Endothelial cell of umbilical vein (primary cell): ENCODE results near the gene PRDM1. TPM values are rescaled to one million over a fixed set of nuclear protein-coding genes. Genes with fewer than 3 reads are reported as not detected.

ENCODE experiments used
- BruUV-seq: library from RNA; stranded (reverse); fragments of 400-500 nt; replicated peaks from 2 replicates; lab custom pipeline; 2021; lab: Mats Ljungman, UMichigan
- CTCF ChIA-PET: fragments of 300-600, 350-600 bp; sonication (Branson Sonifier 250); formaldehyde crosslinking; loops from one replicate; lab custom pipeline; 2021; ENCODE audit warnings: antibody characterized with exemption, inconsistent platforms; lab: Charles Lee
- POLR2A ChIA-PET: fragments of 300-600, 350-600 bp; sonication (Branson Sonifier 250); formaldehyde crosslinking; loops from one replicate; lab custom pipeline; 2021; ENCODE audit warnings: antibody characterized with exemption, inconsistent platforms; lab: Charles Lee
- DNase-seq: peaks from one replicate; pipeline ENCODE4 v3.0.0-alpha.2; 2011; ENCODE audit warnings: low read depth, low spot score
- FAIRE-seq: peaks from 2 replicates; lab custom pipeline; 2011; peaks lifted over from hg19 to GRCh38; lab: Jason Lieb, UNC
- H2AFZ ChIP-seq: 2 replicates; pipeline ENCODE4 v1.6.0; 2012; ENCODE audit warnings: low read depth, low read length, control low read depth, inconsistent platforms
- H3K27ac ChIP-seq: 2 replicates; pipeline ENCODE4 v1.5.1; 2011; ENCODE audit warnings: low read depth, mild to moderate bottlenecking, control low read depth, low read length, moderate library complexity; ENCODE audit not compliant: insufficient read depth
- H3K27me3 ChIP-seq, 2 experiments: 2 replicates each; pipeline versions ENCODE4 v1.6.0 to v1.6.1; 2011; ENCODE audit warnings: low read length in 2 of 2, mixed read lengths in 1 of 2; ENCODE audit not compliant: control insufficient read depth in 2 of 2, insufficient read depth in 2 of 2
- H3K36me3 ChIP-seq, 2 experiments: 2 replicates in 1 of 2; 3 replicates in 1 of 2; pipeline ENCODE4 v1.5.1; 2011; ENCODE audit warnings: low read length in 2 of 2, mild to moderate bottlenecking in 1 of 2, moderate library complexity in 1 of 2; ENCODE audit not compliant: control insufficient read depth in 2 of 2, insufficient read depth in 2 of 2; ENCODE audit errors: extremely low read depth in 1 of 2
- H3K4me1 ChIP-seq: 3 replicates; pipeline ENCODE4 v1.5.1; 2011; ENCODE audit warnings: mild to moderate bottlenecking, low read length; ENCODE audit not compliant: control insufficient read depth, insufficient read depth; ENCODE audit errors: extremely low read depth
- H3K4me2 ChIP-seq: 2 replicates; pipeline ENCODE4 v1.6.1; 2011; ENCODE audit warnings: low read length, control low read depth, mixed read lengths; ENCODE audit not compliant: insufficient read depth
- H3K4me3 ChIP-seq, 3 experiments: fragments of 200-600 bp in 1 of 3; sonication (generic), shearing (Covaris generic) in 1 of 3; replicated peaks in 1 of 3; 2 replicates each; pipeline ENCODE4 v1.5.1; 2011 to 2016; ENCODE audit warnings: control low read depth in 3 of 3, low read length in 3 of 3, mild to moderate bottlenecking in 2 of 3, inconsistent platforms in 1 of 3, low read depth in 1 of 3, moderate library complexity in 1 of 3; ENCODE audit not compliant: insufficient read depth in 1 of 3
- H3K79me2 ChIP-seq: 2 replicates; pipeline ENCODE4 v1.6.0; 2012; ENCODE audit warnings: low read length, inconsistent platforms; ENCODE audit not compliant: control insufficient read depth, insufficient read depth
- H3K9ac ChIP-seq: replicated peaks from 2 replicates; pipeline ENCODE3; 2011; ENCODE audit warnings: low read length, control low read depth; ENCODE audit not compliant: insufficient read depth; ENCODE audit errors: extremely low read depth
- H3K9me1 ChIP-seq: replicated peaks from 3 replicates; pipeline ENCODE4 v1.6.0; 2011; ENCODE audit warnings: mild to moderate bottlenecking, low read length; ENCODE audit not compliant: control insufficient read depth, insufficient read depth; ENCODE audit errors: extremely low read depth
- H3K9me3 ChIP-seq: replicated peaks from 2 replicates; pipeline ENCODE4 v1.5.1; 2012; ENCODE audit warnings: low read length, inconsistent platforms; ENCODE audit not compliant: control insufficient read depth, insufficient read depth
- H4K20me1 ChIP-seq: replicated peaks from 2 replicates; pipeline ENCODE3; 2011; ENCODE audit warnings: mild to moderate bottlenecking, low read length; ENCODE audit not compliant: control insufficient read depth, insufficient read depth; ENCODE audit errors: extremely low read depth
- EZH2 ChIP-seq: IDR thresholded peaks from 2 replicates; pipeline ENCODE4 v1.6.1; 2012; ENCODE audit warnings: borderline replicate concordance, low read depth, mild to moderate bottlenecking, moderate library complexity, low read length, inconsistent platforms; ENCODE audit not compliant: severe bottlenecking
- FOS ChIP-seq: IDR thresholded peaks from 2 replicates; pipeline ENCODE4 v1.6.1; 2011; ENCODE audit warnings: mild to moderate bottlenecking, low read length, moderate library complexity, borderline replicate concordance; ENCODE audit not compliant: insufficient read depth
- GATA2 ChIP-seq: IDR thresholded peaks from 2 replicates; pipeline ENCODE4 v1.7.0; 2011; ENCODE audit warnings: low read depth, mild to moderate bottlenecking, moderate library complexity, mixed read lengths, low read length; ENCODE audit not compliant: insufficient read length, insufficient read depth
- JUN ChIP-seq: IDR thresholded peaks from 2 replicates; pipeline ENCODE4 v1.6.1; 2011; ENCODE audit warnings: borderline replicate concordance, low read depth; ENCODE audit not compliant: insufficient read length, insufficient read depth
- MAX ChIP-seq: IDR thresholded peaks from 2 replicates; pipeline ENCODE4 v1.6.1; 2011; ENCODE audit not compliant: insufficient read depth, insufficient read length
- MYC ChIP-seq: IDR thresholded peaks from one replicate; pipeline ENCODE4 v1.6.1; 2011; ENCODE audit warnings: mild to moderate bottlenecking, low read depth, low read length
- POLR2A ChIP-seq: IDR thresholded peaks from 2 replicates; pipeline ENCODE4 v1.6.1; 2012; ENCODE audit warnings: low read depth, mild to moderate bottlenecking, control low read depth, low read length
- POLR2AphosphoS5 ChIP-seq: IDR thresholded peaks from 2 replicates; pipeline ENCODE4 v1.6.1; 2012; ENCODE audit warnings: low read depth, mild to moderate bottlenecking, control low read depth, low read length, moderate library complexity; ENCODE audit not compliant: insufficient read depth
- dilution Hi-C: fragments of 300-500 bp; cut with MboI; formaldehyde crosslinking; loops from one replicate; pipeline ENCODE4 v1.15.0; 2019; ENCODE audit warnings: low sequenced_read_pairs; ENCODE audit not compliant: extremely low pct_ligation_motif_present
- intact Hi-C: fragments of 100-400 bp; cut with micrococcal nuclease; formaldehyde crosslinking; loops from one replicate; pipeline ENCODE4 v1.10.0; 2022
- polyA plus RNA-seq, 4 experiments: library from polyadenylated mRNA; depleted of rRNA in 3 of 4; stranded (reverse) in 3 of 4; unstranded in 1 of 4; fragments of >200 nt; gene quantifications; 2 replicates each; pipeline versions ENCODE4 v1.2.1 to v1.2.3, GENCODE V29; 2011 to 2012; ENCODE audit warnings: missing spikeins in 1 of 4
- total RNA-seq: library from RNA; stranded (reverse); gene quantifications from 2 replicates; pipeline ENCODE4 v1.2.3, GENCODE V29; 2021
- TF ChIP-seq, protein P1 (sequence below), 2 donors: IDR thresholded peaks; 1 replicate in 1 of 2; 2 replicates in 1 of 2; pipeline ENCODE4 v1.5.1; 2011; ENCODE audit warnings: low read length in 2 of 2, mild to moderate bottlenecking in 2 of 2, moderate library complexity in 2 of 2, control low read depth in 1 of 2, inconsistent platforms in 1 of 2, low read depth in 1 of 2; ENCODE audit not compliant: insufficient read depth in 1 of 2; ENCODE audit errors: extremely low read depth in 1 of 2

Gene PRDM1
- total and polyA plus RNA-seq, 2 donors (not counting 3 experiments of a cell fraction or from before 2014, with no cell fraction given) = 0.36 to 2.7 TPM

GRCh38 chr6:106077881-106078280 is 8.3 kb upstream of the PRDM1 start:
- dilution Hi-C loops (no loop called here), intact Hi-C loops (no loop called here)
- no peak for DNase-seq
- H3K4me3 ChIP-seq = no peak overlapping the region
- no peak overlapping the region for H3K27ac ChIP-seq
- ChIA-PET POLR2A (no interaction called here), CTCF (no interaction called here)
- no peak overlapping the region for H2AFZ ChIP-seq
- FAIRE-seq = no peak
- TF ChIP-seq FOS = no peak
- TF ChIP-seq, protein P1, sequence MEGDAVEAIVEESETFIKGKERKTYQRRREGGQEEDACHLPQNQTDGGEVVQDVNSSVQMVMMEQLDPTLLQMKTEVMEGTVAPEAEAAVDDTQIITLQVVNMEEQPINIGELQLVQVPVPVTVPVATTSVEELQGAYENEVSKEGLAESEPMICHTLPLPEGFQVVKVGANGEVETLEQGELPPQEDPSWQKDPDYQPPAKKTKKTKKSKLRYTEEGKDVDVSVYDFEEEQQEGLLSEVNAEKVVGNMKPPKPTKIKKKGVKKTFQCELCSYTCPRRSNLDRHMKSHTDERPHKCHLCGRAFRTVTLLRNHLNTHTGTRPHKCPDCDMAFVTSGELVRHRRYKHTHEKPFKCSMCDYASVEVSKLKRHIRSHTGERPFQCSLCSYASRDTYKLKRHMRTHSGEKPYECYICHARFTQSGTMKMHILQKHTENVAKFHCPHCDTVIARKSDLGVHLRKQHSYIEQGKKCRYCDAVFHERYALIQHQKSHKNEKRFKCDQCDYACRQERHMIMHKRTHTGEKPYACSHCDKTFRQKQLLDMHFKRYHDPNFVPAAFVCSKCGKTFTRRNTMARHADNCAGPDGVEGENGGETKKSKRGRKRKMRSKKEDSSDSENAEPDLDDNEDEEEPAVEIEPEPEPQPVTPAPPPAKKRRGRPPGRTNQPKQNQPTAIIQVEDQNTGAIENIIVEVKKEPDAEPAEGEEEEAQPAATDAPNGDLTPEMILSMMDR (IDR thresholded peaks at IDR 0.05; ENCODE audit: extremely low read depth in 1 of 2, insufficient read depth in 1 of 2, low read depth in 1 of 2, low read length in 2 of 2) = no peak
- no peak for TF ChIP-seq JUN
- no peak for TF ChIP-seq EZH2
- TF ChIP-seq MYC = no peak
- no peak for TF ChIP-seq POLR2A
- TF ChIP-seq MAX = no peak
- TF ChIP-seq GATA2 = no peak
- TF ChIP-seq POLR2AphosphoS5 = no peak
- no peaks in the 10 kb centered on the region for H3K4me1 ChIP-seq
- H3K4me2 ChIP-seq = no peak overlapping the region
- no peaks in the 10 kb centered on the region for H3K36me3 ChIP-seq
- no peaks in the 10 kb centered on the region for H3K9me3 ChIP-seq
- H3K79me2 ChIP-seq = no peaks in the 10 kb centered on the region
- H3K9ac ChIP-seq = no peak overlapping the region
- H3K27me3 ChIP-seq = peaks cover 8 to 11% of the 10 kb centered on the region in 2 experiments
- no TSS peak for BruUV-seq
- no peaks in the 10 kb centered on the region for H3K9me1 ChIP-seq
- no peaks in the 10 kb centered on the region for H4K20me1 ChIP-seq
